GM19238 (cell line): ENCODE data around the gene EXOC1.
A peak's percentile ranks its signal among the peaks of the same experiment; 100 is the strongest.
"Not testable (repeated sequence)": the region's sequence is repeated elsewhere in the genome, so short reads cannot be mapped to it uniquely, and the experiment has no call there.

Experiments used
- DNase-seq: peaks from one replicate; pipeline ENCODE4 v3.0.0; 2011; ENCODE audit warnings: low spot score; ENCODE audit not compliant: insufficient read length

EXOC1 gene

DNA sequence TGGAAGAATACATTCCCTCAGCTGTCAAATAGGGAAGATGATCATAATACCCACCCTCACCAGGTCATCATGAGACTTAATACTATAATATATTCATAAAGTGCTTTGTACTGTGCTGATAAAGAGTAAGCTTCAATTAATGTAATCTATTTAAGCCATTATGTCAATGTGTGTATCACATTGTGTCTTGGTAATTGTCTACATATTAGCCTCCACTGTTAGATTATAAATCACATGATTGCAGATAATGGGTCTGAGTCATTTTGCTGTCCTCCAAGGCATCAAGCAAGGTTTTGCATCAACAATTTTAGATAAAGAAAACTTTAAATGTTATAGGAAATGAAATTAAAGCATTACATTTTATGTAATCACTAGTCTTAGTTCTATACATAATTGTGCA, 50.1 kb downstream of the EXOC1 start:
- DNase-seq: no peak

DNA sequence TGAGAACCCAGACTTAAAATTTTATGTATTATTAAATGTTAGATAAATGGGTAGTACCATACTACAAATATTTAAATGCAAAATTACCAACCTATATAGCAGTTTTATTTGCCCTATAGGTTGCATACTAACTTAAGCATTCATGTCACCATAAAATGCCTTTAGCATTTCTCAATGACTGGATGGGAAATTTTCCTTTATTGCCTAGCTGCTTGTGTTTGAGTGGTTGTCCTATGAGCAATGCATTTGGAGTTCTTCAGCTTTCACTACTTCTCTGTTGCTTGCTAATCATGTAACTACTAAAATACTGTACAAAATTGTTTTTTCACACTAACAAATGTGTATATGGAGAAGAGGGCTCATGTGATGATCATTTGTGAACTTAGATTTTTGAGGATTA, 51.1 kb downstream of the EXOC1 start:
- no peak for DNase-seq

DNA sequence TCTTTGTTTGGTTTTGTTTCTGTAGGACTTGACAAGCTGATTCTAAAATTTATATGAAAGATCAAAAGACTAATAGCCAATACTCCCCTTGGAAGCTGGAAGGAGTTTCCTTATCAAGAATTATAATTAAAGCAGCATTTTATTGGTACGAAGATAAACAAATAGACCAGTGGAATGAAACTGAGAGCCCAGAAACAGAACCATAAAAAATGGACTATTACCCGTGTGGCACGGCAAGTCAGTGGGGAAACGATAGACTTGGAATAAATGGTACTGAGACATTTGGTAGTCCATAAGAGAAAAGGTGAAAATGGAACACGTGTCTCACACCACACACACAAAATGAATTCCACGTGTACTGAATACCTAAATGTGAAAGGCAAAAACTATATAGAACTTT, 52.9 kb downstream of the EXOC1 start:
- DNase-seq: no peak

DNA sequence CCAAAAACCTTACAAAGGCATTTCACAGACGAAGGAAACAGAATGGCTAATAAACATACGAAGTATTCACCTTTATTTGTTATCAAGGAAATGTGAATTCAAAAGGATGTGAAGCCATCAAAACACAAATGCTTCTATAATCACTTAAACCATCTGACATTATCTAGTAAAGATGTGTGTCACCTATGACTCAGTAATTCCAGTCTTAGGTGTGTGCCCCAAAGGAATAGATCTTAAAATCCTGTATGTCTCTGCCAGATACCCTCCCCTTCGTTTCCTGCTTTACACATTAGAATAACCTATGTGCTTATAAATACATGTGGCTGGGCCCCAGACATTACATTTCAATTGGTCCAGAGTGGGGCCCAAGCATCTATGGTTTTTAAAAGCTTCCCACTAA, 53.5 kb downstream of the EXOC1 start:
- DNase-seq: no peak

DNA sequence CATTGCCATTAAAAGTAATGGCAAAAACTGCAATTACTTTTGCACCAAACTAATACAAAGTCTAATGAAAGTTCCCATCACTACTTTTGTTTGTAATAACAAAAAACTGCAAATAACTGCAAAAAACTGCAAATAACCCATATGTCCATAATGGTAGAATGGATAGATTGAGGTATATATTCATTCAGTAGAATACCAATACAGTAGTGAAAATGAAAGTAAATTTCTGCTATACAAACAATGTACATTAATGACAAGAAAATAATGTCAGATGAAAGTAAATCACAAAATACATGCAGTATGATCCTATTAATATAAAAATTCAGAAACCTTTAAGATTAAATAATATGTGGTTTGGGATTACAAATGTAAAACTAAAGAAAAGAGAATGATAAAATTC, 54.0 kb downstream of the EXOC1 start:
- DNase-seq: no peak

DNA sequence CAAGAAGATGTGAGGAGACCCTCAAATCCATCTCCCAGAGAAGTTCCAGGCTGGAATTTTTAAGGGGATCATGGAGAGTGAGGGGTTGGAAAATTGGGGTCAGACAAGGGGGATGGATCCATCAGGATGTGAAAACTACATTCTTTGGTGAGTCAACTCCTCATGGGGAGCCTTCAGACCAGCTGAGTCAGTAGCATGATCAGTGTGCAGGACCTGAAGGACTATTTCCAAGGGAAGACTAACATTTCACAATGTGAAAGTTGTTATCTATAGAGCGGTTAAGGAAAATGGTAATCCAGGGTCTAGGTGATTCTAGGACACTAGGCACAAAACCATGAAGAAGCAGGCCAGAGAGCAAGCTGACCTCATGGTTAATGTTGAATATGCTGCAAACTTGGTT, 56.7 kb downstream of the EXOC1 start:
- no peak for DNase-seq

DNA sequence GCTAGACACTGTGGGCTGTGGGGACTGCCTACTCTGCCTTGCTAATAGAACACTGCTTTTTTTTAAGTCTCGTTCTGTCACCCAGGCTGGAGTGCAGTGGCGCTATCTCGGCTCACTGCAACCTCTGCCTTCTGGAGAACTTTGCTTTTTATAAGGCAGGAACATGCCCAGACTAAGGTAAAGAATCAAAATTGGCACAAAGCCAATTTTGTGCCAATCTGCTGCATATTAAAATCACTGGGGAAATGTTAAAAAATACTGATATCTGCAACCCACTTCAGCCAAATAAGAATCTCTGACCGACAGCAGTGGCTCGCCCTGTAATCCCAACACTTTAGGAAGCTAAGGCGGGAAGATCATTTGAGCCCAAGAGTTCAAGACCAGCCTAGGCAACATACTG, 58.8 kb downstream of the EXOC1 start:
- DNase-seq: no peak

DNA sequence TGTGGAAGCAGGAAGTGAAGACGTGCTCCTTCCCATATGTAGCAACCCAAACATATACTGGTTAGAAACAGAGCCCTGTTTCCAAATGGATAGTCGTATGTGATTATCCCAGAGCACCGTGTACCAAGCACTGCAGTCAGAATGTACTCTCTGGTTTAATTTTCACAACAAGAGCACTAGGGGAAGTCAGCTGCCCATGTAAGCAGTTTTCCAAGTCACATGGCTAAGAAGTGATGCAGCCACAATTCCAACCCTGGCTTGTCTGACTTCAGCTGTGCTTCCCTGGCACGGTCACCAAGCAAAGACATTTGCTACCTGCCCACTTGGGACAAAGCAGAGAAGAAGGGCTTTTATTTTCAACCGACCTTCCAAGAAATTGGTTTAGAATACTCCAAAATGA, 67.1 kb downstream of the EXOC1 start:
- no peak for DNase-seq

DNA sequence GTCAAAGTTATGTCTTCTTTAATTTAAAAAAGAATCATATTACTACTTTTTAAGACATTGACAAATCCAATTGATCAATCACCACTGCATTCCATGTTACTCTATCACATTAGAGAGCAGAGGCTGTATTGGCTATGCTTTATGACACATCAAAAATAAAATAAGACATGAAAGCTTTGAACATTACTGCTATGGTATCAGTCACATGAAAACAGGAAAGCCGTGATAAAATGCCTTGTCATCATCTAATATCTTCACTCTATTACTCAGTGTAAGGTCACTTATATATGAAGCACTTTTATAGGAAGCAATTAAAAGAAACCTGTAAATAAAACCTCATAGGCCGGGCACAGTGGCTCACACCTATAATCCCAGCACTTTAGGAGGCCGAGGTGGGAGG, 67.6 kb downstream of the EXOC1 start:
- DNase-seq: no peak

DNA sequence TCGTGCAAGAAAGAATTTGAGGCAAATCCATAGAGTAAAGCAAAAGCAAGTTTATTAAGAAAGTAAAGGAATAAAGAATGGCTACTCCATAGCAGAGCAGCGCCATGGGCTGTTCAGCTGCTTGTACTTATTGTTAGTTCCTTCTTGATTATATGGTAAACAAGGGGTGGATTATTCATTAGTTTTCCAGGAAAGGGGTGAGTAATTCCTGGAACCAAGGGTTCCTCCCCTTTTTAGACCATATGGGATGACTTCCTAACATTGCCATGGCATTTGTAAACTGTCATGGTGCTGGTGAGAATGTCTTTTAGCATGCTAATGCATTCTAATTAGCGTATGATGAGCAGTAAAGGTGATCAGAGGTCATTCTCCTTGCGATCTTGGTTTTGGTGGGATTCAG, 71.8 kb downstream of the EXOC1 start:
- DNase-seq: no peak

DNA sequence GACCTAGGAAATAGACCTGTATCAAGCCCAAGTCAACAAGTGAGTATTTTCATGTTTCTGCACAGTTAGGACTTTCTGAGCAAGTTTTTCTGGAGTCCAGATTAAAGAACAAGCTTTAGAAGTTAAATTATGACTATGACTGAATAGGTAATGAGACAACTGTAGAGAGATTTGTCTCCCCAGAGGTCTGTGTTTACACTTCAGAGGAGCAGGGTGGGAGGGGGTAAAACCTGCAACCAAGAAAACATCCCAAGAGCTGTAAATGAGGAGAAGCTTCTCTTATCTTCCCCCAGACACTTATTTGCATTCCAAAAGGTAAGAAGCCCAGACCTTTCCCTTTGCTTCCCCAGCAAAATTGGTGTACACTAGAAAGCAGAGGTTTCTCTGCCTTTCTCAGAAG, 73.2 kb downstream of the EXOC1 start:
- no peak for DNase-seq

DNA sequence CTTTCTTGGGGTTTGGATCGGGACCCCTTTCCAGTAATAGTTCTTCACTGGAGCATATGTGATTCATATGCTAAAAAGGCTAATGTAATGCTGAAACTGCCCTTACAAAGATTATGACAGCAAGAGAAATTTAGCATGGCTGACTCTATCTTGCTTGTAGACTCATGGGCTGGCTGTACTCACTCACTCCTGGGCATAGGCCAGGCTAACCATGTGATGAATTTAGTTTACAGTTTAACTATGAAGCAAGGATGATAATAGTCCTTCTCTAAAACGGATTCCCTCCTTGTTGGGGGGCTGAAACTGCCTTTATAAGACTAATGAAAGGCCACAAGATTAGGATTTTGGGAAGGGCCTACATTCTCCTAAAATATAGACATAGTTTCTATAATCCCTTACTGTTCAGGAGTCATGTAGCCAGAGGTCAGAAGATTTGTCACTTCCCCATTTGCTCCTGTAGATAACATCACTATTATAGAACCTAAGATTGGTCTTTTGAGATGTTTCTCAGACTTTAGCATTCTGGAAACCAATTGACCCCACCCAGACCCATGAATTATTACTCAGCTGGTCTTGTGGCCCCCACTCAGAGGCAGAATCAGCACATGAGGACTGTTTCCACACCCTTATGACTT, 74.5 kb downstream of the EXOC1 start:
- no peak for DNase-seq

DNA sequence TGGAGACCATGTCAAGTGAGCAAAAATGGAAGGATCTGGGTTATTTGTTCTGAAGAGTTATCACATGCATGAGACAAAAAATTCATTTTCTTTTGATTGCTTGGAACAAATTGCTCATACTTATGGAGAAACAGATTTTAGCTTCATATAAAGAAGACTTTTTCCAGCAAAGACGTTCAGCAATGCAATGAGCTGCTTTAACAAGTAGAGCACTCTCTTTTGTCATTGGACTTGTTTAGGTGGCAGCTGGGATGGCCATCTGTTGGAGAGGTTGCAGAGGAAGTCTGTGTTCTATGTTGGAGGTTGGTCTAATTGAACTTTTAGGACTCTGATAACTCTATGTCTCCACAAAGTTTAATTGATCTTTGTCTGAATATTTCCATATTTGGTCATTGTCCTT, 75.4 kb downstream of the EXOC1 start:
- DNase-seq: no peak

DNA sequence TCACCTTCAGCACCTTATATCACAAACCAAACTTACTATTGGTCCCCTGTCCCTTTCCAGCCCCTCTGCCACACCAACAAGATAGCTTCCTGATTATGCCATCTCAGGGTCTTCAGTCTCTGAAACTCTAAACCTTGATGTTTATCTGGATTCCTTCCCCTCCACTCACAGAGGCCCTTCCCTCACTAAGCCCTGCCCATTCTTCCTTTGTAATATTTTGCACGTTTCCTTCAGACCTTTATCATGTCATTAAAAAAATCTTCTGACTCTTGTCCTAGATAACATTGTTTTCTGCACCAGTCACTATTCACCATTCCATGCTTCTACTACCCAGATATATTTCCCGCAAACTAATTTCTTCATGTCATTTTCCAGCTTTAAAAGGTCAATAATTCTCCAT, 77.6 kb downstream of the EXOC1 start:
- no peak for DNase-seq

DNA sequence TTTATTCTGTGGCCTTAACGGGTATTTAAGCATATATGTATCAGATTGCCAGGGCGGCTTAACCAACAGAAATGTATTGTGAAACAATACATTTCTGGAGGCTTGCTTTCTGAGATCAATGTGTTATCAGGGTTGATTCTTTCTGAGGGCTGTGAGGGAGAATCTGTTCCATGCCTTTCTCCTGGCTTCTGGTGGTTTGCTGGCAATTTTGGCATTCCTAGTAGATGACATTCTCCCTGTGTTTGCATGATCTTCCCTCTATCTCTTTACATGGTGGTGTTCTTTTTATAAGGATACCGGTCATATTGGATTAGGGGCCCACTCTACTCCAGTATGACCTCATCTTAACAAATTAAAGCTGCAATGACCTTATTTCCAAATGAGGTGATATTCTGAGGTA, 78.4 kb downstream of the EXOC1 start:
- no peak for DNase-seq

DNA sequence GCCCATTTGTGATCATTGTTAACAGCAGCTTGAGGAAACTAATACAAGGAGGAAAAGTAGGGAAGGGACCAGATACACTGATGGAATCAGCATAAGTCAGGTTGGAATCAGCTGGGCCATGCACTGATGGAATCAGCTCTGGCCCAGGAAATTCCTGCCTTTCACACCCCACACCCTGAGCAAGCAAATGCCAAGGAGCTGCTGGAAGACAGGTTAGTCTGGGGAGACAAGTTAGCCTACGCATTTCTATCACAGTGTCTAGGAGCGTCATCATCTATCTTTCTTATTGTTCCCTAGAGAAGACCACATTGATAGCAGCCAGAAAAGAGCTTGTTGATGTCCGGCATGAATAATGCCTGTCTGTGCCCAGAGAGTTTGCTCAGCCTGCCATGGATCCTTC, 79.1 kb downstream of the EXOC1 start:
- DNase-seq: no peak

DNA sequence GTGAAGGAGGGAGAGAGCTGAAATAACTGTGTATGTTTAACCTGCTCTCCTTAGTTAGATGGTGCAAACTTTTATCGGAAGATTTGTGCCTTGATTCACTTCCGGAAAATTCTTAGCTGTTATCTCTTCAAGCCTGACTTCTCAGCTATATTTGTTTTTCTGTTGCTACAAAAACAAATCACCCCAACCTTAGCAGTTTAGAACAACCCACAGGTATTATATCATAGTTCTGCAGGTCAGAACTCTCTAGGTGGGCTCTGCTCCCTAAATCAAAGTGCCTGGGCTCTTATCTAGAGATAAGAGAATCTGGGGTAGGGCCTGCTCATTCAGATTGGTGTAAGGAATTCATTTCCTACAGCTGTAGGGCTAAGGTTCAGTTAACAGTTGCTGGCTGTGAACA, 80.2 kb downstream of the EXOC1 start:
- DNase-seq: no peak

DNA sequence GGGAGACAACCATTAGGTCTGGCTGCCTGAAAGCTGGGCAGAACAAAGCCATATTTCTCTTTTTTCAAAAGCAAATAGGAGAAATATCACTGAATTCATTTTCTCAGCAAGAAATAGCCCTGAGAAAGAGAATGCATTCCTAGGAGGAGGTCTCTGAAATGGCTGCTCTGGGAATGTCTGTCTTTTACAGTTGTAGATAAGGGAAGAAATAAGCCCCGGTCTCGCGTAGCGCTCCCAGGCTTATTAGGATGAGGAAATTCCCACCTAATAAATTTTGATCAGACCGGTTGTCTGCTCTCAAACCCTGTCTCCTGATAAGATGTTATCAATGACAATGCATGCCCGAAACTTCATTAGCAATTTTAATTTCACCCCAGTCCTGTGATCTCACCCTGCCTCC, 82.5 kb downstream of the EXOC1 start:
- DNase-seq: not testable (repeated sequence)

DNA sequence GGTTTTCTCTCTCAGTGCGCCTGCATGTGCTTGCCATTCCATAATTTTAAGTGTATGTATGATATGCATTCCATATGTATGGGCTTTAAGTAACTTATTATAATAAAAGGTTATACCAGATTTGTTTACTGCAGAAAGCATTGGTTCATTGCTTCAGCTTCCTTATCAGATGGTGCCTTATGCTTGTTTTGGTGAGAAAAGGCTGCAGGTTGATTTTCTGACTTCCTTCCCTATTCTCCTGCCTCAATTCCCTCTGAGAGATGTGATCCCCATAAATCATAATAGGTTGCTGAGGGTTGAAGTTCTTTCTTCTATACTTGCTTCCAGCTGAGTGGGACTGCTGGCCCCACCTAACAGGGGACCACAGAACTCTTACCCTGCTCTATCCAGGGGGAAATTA, 85.0 kb downstream of the EXOC1 start:
- DNase-seq: no peak

DNA sequence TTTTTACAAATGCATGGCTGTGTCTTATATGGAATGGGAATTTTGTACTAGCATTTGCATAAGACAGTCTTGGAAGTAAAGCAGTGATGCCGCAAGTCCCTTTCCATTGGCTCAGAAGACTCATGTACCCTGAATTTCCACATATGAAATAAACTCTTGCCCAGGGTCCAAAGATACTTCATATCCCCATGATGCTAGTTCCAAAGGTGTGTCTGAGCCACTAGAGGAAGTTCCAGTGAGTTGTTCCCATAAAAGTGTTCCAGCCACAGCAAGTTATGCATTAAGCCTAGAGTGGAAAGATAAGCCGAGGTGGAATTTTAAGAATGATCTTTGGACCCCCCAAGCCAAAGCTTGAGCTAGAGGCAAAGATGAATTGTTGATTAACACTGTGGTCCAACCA, 86.0 kb downstream of the EXOC1 start:
- no peak for DNase-seq

DNA sequence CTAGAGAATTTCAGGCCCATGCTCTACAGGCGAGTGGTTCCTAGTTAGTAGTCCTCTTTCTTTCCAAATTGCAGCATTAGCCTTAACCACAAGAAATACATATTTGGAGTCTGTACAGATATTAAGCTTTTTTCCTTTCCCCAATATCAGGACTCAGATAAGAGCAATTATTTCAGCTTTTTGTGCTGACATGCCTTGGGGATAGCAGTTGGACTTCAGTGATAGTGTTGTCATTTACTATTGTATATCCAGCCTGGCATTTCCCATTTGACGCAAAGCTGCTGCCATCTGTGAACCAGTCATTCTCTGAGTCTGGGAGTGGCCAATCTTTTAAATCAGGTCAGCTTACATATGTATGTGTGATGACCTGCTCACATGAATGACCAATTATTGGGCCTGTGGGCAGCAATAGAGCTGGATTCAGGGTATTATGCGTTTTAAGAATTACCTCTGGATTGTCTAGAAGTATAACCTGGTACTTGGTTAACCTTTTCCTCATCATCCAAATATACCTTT, 88.5 kb downstream of the EXOC1 start:
- no peak for DNase-seq

DNA sequence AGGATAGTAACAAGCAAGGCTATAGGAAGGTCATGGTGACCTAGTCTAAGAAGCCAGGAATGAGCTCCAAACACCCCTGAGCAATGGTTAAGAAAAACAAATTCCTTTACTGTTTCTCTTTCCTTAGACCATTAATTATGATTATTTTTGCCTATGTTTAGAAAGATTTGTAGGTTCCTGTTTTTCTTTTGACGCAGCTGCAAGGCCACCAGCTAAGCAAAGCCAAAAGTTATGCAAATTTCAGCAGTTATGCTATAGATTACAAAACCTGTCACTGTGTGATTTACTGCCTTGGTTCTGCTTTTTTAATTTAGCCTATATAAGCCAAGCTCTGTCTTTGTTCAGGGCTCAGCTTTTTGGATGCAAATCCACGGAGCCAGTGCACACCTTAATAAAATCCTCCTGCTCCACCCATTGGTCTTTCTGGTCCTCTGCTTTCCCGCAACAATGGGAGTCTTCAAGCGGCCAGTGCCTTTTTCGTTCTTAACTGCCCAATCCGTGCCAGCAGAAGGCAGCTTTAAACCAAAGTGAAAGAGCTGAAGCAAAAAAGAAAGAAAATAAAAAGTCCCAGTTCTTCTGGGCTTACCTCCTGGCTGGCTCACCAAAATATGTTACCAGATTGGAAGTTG, 93.9 kb downstream of the EXOC1 start:
- peak; percentile 16 for DNase-seq

DNA sequence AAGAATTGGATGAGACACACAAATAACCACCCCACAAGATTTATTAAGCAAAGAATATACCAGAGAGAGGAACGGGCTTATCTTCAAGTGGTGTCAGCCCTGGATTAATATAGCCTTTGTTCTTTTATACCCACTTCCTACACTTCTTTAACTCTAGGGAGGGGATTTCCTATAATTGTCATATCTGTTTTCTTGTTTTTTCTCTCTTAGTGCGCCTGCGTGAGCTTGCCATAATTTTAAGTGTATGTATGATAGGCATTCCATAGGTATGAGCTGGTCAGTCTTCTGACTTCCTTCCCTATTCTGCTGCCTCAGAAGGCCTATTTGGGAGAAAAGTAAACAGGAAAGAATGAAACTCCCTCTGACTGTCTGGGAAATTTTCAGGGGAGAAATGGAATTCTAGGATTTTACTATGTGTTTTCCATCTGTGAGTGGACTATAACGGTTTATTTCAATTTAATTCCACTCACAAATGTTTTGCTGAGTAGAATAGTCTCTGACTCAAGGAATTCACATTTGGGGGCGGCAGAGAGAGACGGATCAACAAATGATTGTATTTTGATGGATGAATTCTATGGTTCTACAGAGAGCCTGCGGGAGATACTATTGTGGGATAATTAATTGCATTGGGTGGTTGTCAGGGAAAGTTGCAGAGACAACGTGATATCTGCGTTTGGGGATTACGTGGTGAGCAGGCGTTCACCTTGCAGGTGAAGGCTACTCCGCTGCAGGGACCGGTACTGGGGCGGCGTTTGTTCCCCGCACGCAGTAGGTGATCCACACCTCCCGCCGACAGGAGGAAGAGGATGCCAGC, 94.7 kb downstream of the EXOC1 start:
- DNase-seq: no peak
